ENCODE results near the gene CDKN1A.

GRCh38 chr6:36659271-36659670 lies 19.2 kb upstream of the CDKN1A start:
- no peak for TF ChIP-seq NR2C2 (CRISPR knock-in tag; IDR thresholded peaks at IDR 0.05)
- no peak for TF ChIP-seq NR2C2 (tag; IDR thresholded peaks at IDR 0.05)
- no peak for TF ChIP-seq MYNN (IDR thresholded peaks at IDR 0.05)
- TF ChIP-seq MYNN (CRISPR knock-in tag; IDR thresholded peaks at IDR 0.05), result no peak
- TF ChIP-seq ZBTB43 (CRISPR knock-in tag; IDR thresholded peaks at IDR 0.05), result no peak
- no peak for TF ChIP-seq MED1 (CRISPR knock-in tag; IDR thresholded peaks at IDR 0.05; ENCODE audit: borderline replicate concordance)
- TF ChIP-seq, protein P1, sequence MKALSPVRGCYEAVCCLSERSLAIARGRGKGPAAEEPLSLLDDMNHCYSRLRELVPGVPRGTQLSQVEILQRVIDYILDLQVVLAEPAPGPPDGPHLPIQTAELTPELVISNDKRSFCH (CRISPR knock-in tag; IDR thresholded peaks at IDR 0.05), result no peak
- TF ChIP-seq, protein P1 (tag; IDR thresholded peaks at IDR 0.05), result no peak
- no peak for TF ChIP-seq TARDBP (IDR thresholded peaks at IDR 0.05)
- no peak for TF ChIP-seq NR2F6 (CRISPR knock-in tag; IDR thresholded peaks at IDR 0.05)

Measured in K562 (cell line).